H9 (cell line): ENCODE results near the gene SETD7. TPM values are rescaled to one million over a fixed set of nuclear protein-coding genes. Genes with fewer than 3 reads are reported as not detected.

ENCODE experiments used
- DNase-seq: peaks from one replicate; pipeline ENCODE4 v3.0.0-alpha.2; 2017
- H2AFZ ChIP-seq: one replicate; pipeline ENCODE4 v1.6.1; 2013; ENCODE audit warnings: mild to moderate bottlenecking, low read length, control low read depth, moderate library complexity
- H2AK5ac ChIP-seq: 2 replicates; pipeline ENCODE4 v1.6.1; 2013; ENCODE audit warnings: low read length, control low read depth, mixed read lengths; ENCODE audit not compliant: insufficient read length
- H2BK120ac ChIP-seq: one replicate; pipeline ENCODE4 v1.6.1; 2013; ENCODE audit warnings: low read depth, mild to moderate bottlenecking, low read length, control low read depth, inconsistent platforms; ENCODE audit not compliant: poor library complexity, severe bottlenecking
- H2BK12ac ChIP-seq: 2 replicates; pipeline ENCODE4 v1.6.1; 2013; ENCODE audit warnings: low read length, control low read depth, mixed read lengths, low read depth; ENCODE audit not compliant: insufficient read length
- H2BK15ac ChIP-seq: 2 replicates; pipeline ENCODE4 v1.6.1; 2013; ENCODE audit warnings: low read depth, low read length, control low read depth
- H2BK20ac ChIP-seq: one replicate; pipeline ENCODE4 v1.6.1; 2013; ENCODE audit warnings: low read depth, mild to moderate bottlenecking, low read length, control low read depth, inconsistent platforms; ENCODE audit not compliant: poor library complexity, severe bottlenecking
- H2BK5ac ChIP-seq: 2 replicates; pipeline ENCODE4 v1.6.1; 2013; ENCODE audit warnings: low read length, control low read depth, mixed read lengths; ENCODE audit not compliant: insufficient read length
- H3K14ac ChIP-seq: 2 replicates; pipeline ENCODE4 v1.6.1; 2013; ENCODE audit warnings: low read length, control low read depth; ENCODE audit not compliant: insufficient read depth
- H3K18ac ChIP-seq: 2 replicates; pipeline ENCODE4 v1.6.1; 2013; ENCODE audit warnings: low read depth, mild to moderate bottlenecking, mixed read lengths, low read length, control low read depth; ENCODE audit not compliant: insufficient read length
- H3K23ac ChIP-seq: 2 replicates; pipeline ENCODE4 v1.6.1; 2013; ENCODE audit warnings: low read length, control low read depth, mixed read lengths, low read depth; ENCODE audit not compliant: insufficient read length
- H3K23me2 ChIP-seq: 2 replicates; pipeline ENCODE4 v1.6.1; 2013; ENCODE audit warnings: low read depth, mild to moderate bottlenecking, mixed read lengths, low read length, control low read depth; ENCODE audit not compliant: insufficient read length, poor library complexity, severe bottlenecking
- H3K27ac ChIP-seq: 2 replicates; pipeline ENCODE4 v1.5.1; 2013; ENCODE audit warnings: low read length, control low read depth, mixed read lengths, low read depth; ENCODE audit not compliant: insufficient read length
- H3K27me3 ChIP-seq: 2 replicates; pipeline ENCODE4 v1.6.1; 2013; ENCODE audit warnings: low read length, control low read depth, inconsistent platforms; ENCODE audit not compliant: insufficient read depth
- H3K4ac ChIP-seq: 2 replicates; pipeline ENCODE4 v1.6.1; 2013; ENCODE audit warnings: low read depth, mild to moderate bottlenecking, control low read depth, inconsistent platforms, low read length, moderate library complexity
- H3K4me1 ChIP-seq: 2 replicates; pipeline ENCODE4 v1.6.1; 2013; ENCODE audit warnings: low read length, control low read depth, inconsistent platforms; ENCODE audit not compliant: insufficient read depth
- H3K4me2 ChIP-seq: 2 replicates; pipeline ENCODE4 v1.6.1; 2013; ENCODE audit warnings: low read length, control low read depth, mixed read lengths; ENCODE audit not compliant: insufficient read length, insufficient read depth
- H3K56ac ChIP-seq: 2 replicates; pipeline ENCODE4 v1.6.1; 2013; ENCODE audit warnings: low read depth, mild to moderate bottlenecking, mixed read lengths, low read length, control low read depth; ENCODE audit not compliant: insufficient read length
- H3K79me1 ChIP-seq: 2 replicates; pipeline ENCODE4 v1.6.1; 2013; ENCODE audit warnings: low read depth, mild to moderate bottlenecking, moderate library complexity, low read length, control low read depth, inconsistent platforms; ENCODE audit not compliant: insufficient read depth, poor library complexity, severe bottlenecking
- H3K79me2 ChIP-seq: 2 replicates; pipeline ENCODE4 v1.6.1; 2013; ENCODE audit warnings: low read length, control low read depth, inconsistent platforms; ENCODE audit not compliant: insufficient read depth
- H3K9ac ChIP-seq: 2 replicates; pipeline ENCODE4 v1.6.1; 2013; ENCODE audit warnings: low read length, control low read depth, mixed read lengths; ENCODE audit not compliant: insufficient read length; ENCODE audit errors: extremely low read depth
- H3K9me3 ChIP-seq: one replicate; pipeline ENCODE4 v1.6.1; 2013; ENCODE audit warnings: low read depth, low read length, inconsistent platforms; ENCODE audit not compliant: control insufficient read depth
- H3T11ph ChIP-seq: one replicate; pipeline ENCODE4 v1.6.1; 2013; ENCODE audit warnings: mild to moderate bottlenecking, low read length, control low read depth, inconsistent platforms
- H4K20me1 ChIP-seq: one replicate; pipeline ENCODE4 v1.6.1; 2013; ENCODE audit not compliant: control insufficient read depth, insufficient read length, insufficient read depth
- H4K5ac ChIP-seq: 2 replicates; pipeline ENCODE4 v1.6.1; 2013; ENCODE audit warnings: low read depth, mild to moderate bottlenecking, mixed read lengths, low read length, control low read depth; ENCODE audit not compliant: insufficient read length
- H4K8ac ChIP-seq: replicated peaks from 2 replicates; pipeline ENCODE4 v1.6.1; 2013; ENCODE audit warnings: low read length, control low read depth, mixed read lengths, low read depth; ENCODE audit not compliant: insufficient read length
- H4K91ac ChIP-seq: 2 replicates; pipeline ENCODE4 v1.6.1; 2013; ENCODE audit warnings: low read depth, mild to moderate bottlenecking, moderate library complexity, mixed read lengths, low read length, control low read depth; ENCODE audit not compliant: insufficient read length
- H3K27ac Mint-ChIP-seq, 3 experiments: 2 replicates in 2 of 3; 3 replicates in 1 of 3; pipeline ENCODE4 v1.8.0; 2020 to 2021; ENCODE audit warnings: mixed read lengths in 3 of 3, mild to moderate bottlenecking in 1 of 3, moderate library complexity in 1 of 3
- H3K27me3 Mint-ChIP-seq: 2 replicates; pipeline ENCODE4 v1.8.0; 2021; ENCODE audit warnings: low read depth, mild to moderate bottlenecking, moderate library complexity, mixed read lengths
- H3K36me3 Mint-ChIP-seq, 3 experiments: 2 replicates in 2 of 3; 3 replicates in 1 of 3; pipeline ENCODE4 v1.8.0; 2020 to 2021; ENCODE audit warnings: low read depth in 3 of 3, mixed read lengths in 3 of 3; ENCODE audit not compliant: insufficient read depth in 1 of 3
- H3K4me1 Mint-ChIP-seq, 2 experiments: 2 replicates each; pipeline ENCODE4 v1.8.0; 2020; ENCODE audit warnings: mixed read lengths in 2 of 2
- H3K4me3 Mint-ChIP-seq, 2 experiments: 2 replicates in 1 of 2; 3 replicates in 1 of 2; pipeline ENCODE4 v1.8.0; 2020 to 2021; ENCODE audit warnings: mild to moderate bottlenecking in 2 of 2, mixed read lengths in 2 of 2, moderate library complexity in 1 of 2
- H3K9me3 Mint-ChIP-seq, 2 experiments: 2 replicates in 1 of 2; 3 replicates in 1 of 2; pipeline ENCODE4 v1.8.0; 2020; ENCODE audit warnings: mild to moderate bottlenecking in 2 of 2, mixed read lengths in 2 of 2, moderate library complexity in 1 of 2
- WGBS: extraction: QIAGEN DNeasy Blood & Tissue Kit; methylation state at CpG from one replicate; pipeline ENCODE4 v1.1.7; 2013; ENCODE audit warnings: missing lambda C conversion rate, low lambda C conversion rate, mixed read lengths; ENCODE audit not compliant: insufficient read length; ENCODE audit errors: extremely low coverage; 5-methylcytosine and 5-hydroxymethylcytosine counted together
- total RNA-seq: library from RNA; stranded (reverse); gene quantifications from 2 replicates; pipeline ENCODE4 v1.2.1, GENCODE V29; 2021
- TF ChIP-seq, protein P1 (sequence below): fragments of 200-600 bp; sonication (generic); conservative IDR thresholded peaks from 3 replicates; pipeline ENCODE4 v1.8.0; 2021; ENCODE audit warnings: antibody characterized with exemption, mild to moderate bottlenecking

SETD7 gene
- total RNA-seq, 1 experiment from 2014 or later, result 1.5 TPM

DNA sequence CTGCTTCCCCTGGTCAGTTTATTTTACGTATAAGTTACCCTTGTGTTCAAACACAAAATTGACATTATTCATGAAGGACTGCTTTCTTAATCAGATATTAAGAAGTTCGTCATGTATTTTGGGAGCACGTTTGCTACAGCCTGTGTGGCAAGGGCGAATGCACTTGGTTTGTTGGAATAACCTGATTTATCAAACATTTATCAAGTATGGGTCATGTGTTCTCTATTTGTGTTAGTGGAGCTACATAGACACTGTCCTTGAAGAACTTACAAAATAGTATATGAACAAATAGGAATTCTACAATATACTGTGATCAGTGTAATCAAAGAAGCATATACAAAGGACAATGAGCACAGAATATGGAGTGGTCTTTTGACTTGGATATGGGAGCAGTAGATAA, 79.7 kb downstream of the SETD7 start:
- Histone ChIP-seq H3K4ac (no peak overlapping the region), H2AFZ (no peak overlapping the region), H2BK120ac (no peak overlapping the region), H4K8ac (no peak overlapping the region), H2BK20ac (no peak overlapping the region), H3K27ac (no peak overlapping the region), H3K56ac (no peak overlapping the region), H3K9me3 (no peaks in the 10 kb centered on the region), H3K23ac (no peak overlapping the region), H4K91ac (no peak overlapping the region), H3K9ac (no peak overlapping the region), H2BK12ac (no peak overlapping the region), H3K79me1 (no peaks in the 10 kb centered on the region), H3K14ac (no peak overlapping the region), H3K79me2 (peaks cover 2% of the 10 kb centered on the region; the same call in 1 of the 2 replicates), H3K27me3 (no peaks in the 10 kb centered on the region), H3K18ac (no peak overlapping the region), H4K20me1 (no peaks in the 10 kb centered on the region), H2BK15ac (no peak overlapping the region), H2AK5ac (no peak overlapping the region), H3T11ph (no peak overlapping the region), H2BK5ac (no peak overlapping the region), H3K4me1 (no peaks in the 10 kb centered on the region), H3K23me2 (no peaks in the 10 kb centered on the region), H3K4me2 (no peak overlapping the region), H4K5ac (no peak overlapping the region)
- DNase-seq, result no peak
- Mint-ChIP-seq H3K36me3 (peaks cover 14 to 22% (median 22%) of the 10 kb centered on the region in 3 experiments), H3K27me3 (no peaks in the 10 kb centered on the region), H3K27ac (no peak overlapping the region), H3K4me3 (no peak overlapping the region), H3K4me1 (no peaks in the 10 kb centered on the region), H3K9me3 (peaks cover 5 to 6% of the 10 kb centered on the region in 2 experiments; a peak in 4 of 5 replicates)
- no CpG with 5 or more reads among the region's 4 CpGs for WGBS
- TF ChIP-seq, protein P1, sequence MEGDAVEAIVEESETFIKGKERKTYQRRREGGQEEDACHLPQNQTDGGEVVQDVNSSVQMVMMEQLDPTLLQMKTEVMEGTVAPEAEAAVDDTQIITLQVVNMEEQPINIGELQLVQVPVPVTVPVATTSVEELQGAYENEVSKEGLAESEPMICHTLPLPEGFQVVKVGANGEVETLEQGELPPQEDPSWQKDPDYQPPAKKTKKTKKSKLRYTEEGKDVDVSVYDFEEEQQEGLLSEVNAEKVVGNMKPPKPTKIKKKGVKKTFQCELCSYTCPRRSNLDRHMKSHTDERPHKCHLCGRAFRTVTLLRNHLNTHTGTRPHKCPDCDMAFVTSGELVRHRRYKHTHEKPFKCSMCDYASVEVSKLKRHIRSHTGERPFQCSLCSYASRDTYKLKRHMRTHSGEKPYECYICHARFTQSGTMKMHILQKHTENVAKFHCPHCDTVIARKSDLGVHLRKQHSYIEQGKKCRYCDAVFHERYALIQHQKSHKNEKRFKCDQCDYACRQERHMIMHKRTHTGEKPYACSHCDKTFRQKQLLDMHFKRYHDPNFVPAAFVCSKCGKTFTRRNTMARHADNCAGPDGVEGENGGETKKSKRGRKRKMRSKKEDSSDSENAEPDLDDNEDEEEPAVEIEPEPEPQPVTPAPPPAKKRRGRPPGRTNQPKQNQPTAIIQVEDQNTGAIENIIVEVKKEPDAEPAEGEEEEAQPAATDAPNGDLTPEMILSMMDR, result no peak
